PC-3 (cell line): ENCODE measurements around the gene BLM.

Experiments used
- CTCF ChIP-seq: fragments of 300-600 bp; sonication (generic); conservative IDR thresholded peaks from 2 replicates; pipeline ENCODE4 v1.5.1; 2017; ENCODE audit warnings: antibody characterized with exemption, low read depth, mild to moderate bottlenecking, low read length
- EZH2 ChIP-seq: fragments of 300-600 bp; sonication (generic); IDR thresholded peaks from one replicate; pipeline ENCODE4 v1.6.1; 2017; ENCODE audit warnings: antibody characterized with exemption, mild to moderate bottlenecking, low read length; ENCODE audit not compliant: unreplicated experiment
- EZH2phosphoT487 ChIP-seq: fragments of 300-600 bp; sonication (generic); IDR thresholded peaks from 2 replicates; pipeline ENCODE4 v1.6.1; 2018; ENCODE audit warnings: mild to moderate bottlenecking, antibody characterized with exemption, low read length, borderline replicate concordance

GRCh38 chr15:90686435-90687218 is 30.5 kb upstream of the BLM start:
- TF ChIP-seq CTCF (no peak), EZH2 (no peak), EZH2phosphoT487 (no peak)
